PFSK-1 (cell line): ENCODE data around the gene C16orf46.
A peak's percentile ranks its signal among the peaks of the same experiment; 100 is the strongest.

Source experiments
- FOXP2 ChIP-seq: optimal IDR thresholded peaks from 2 replicates; pipeline ENCODE3; 2011; ENCODE audit warnings: borderline replicate concordance, control low read depth, inconsistent platforms; ENCODE audit not compliant: insufficient read depth; ENCODE audit errors: extremely low read length, extremely low read depth
- POLR2AphosphoS5 ChIP-seq: IDR thresholded peaks from 2 replicates; pipeline ENCODE4 v1.6.1; 2012; ENCODE audit warnings: low read depth, mild to moderate bottlenecking, control low read depth, low read length, moderate library complexity
- REST ChIP-seq, 2 experiments: IDR thresholded peaks; 2 replicates each; pipeline versions ENCODE4 v1.6.1 to v1.8.0; 2011 to 2012; ENCODE audit warnings: low read depth in 2 of 2, low read length in 2 of 2, control low read depth in 1 of 2, inconsistent platforms in 1 of 2, mild to moderate bottlenecking in 1 of 2, moderate library complexity in 1 of 2; ENCODE audit not compliant: insufficient read depth in 1 of 2
- SIN3A ChIP-seq: IDR thresholded peaks from 2 replicates; pipeline ENCODE4 v1.6.1; 2012; ENCODE audit warnings: mild to moderate bottlenecking, low read length, moderate library complexity, borderline replicate concordance; ENCODE audit not compliant: insufficient read depth
- TAF1 ChIP-seq: IDR thresholded peaks from 2 replicates; pipeline ENCODE4 v1.6.1; 2012; ENCODE audit warnings: low read length, control low read depth, borderline replicate concordance; ENCODE audit not compliant: insufficient read depth

C16orf46 gene

DNA sequence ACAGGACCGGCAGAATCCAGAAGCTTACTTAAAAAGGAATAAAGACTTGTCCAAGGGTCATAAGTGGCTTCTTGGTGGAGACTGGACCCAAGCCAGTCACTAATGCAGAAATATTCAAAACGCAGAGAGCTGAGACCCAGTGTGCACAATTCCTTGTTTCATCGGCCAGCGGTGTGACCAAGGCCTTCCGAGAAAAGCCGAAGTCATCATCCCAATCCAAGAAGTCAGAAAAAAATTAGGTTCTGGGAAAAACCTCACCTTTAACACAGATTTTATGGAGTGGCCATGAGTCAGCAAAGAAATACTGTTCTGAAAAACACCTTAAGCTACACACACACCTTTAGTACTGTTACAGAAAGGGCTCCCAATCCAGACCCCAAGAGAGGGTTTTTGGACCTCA, 20.2 kb upstream of the C16orf46 start:
- TF ChIP-seq TAF1 (no peak), FOXP2 (no peak), SIN3A (no peak), POLR2AphosphoS5 (no peak)

DNA sequence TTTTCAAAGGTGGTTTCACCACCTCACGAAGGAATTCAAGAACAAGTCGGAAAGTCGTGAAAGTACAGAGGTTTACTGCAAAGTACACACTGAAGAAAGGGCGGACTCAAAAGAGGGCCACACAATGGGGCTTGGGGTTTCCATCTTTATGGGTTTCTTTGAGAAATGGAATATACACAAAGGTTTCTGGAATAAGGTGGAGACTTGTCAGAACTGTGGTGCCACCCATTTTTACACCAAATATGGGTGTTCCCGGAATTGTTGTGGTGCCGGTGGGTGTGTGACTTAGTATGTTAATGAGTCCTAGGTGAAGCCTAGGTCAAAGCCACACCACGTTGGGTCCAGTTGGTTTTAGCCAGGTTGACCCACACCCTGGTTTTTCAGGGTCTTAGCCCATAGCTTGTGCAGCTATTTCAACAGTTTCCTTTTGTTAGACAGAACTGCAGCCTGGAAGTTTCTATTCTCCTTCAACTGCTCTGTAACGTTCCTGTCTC, 19.7 kb upstream of the C16orf46 start:
- TF ChIP-seq SIN3A (no peak), FOXP2 (no peak)

GRCh38 chr16:81095953-81096714, 19.1 kb upstream of the C16orf46 start, which contains the start of gene GCSH:
Gene GCSH (minus strand): TSS chr16:81096395. CDS start chr16:81096278, 117 bp downstream.
- peak; percentile 9 for TF ChIP-seq FOXP2
- TF ChIP-seq POLR2AphosphoS5 = no peak
- TF ChIP-seq SIN3A = no peak
- TF ChIP-seq TAF1 = 0 out of 2 replicates have a peak, but pooled peaks have one; percentile 13
- no peak for TF ChIP-seq REST (IDR thresholded peaks at IDR 0.05; ENCODE audit: insufficient read depth in 1 of 2, low read depth in 2 of 2, low read length in 2 of 2)

DNA sequence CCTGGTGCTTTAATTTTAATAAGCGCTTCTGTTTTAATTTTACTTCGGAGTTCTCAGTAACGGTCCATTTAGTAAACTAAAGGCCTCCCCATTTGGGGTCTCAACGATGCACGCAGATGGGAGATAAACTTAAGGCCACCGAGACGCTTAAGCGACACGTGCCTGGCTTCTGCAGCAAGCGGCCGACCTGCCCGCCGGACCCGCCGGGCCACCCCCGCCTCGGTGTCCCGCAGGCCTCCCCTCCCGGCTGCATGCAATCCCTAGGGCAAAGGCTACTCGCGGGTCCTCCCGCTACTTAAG, 18.6 kb upstream of the C16orf46 start:
- TF ChIP-seq FOXP2 (no peak), POLR2AphosphoS5 (no peak), SIN3A (no peak), REST (IDR thresholded peaks at IDR 0.05; ENCODE audit: insufficient read depth in 1 of 2, low read depth in 2 of 2, low read length in 2 of 2) (no peak), TAF1 (no peak)

DNA sequence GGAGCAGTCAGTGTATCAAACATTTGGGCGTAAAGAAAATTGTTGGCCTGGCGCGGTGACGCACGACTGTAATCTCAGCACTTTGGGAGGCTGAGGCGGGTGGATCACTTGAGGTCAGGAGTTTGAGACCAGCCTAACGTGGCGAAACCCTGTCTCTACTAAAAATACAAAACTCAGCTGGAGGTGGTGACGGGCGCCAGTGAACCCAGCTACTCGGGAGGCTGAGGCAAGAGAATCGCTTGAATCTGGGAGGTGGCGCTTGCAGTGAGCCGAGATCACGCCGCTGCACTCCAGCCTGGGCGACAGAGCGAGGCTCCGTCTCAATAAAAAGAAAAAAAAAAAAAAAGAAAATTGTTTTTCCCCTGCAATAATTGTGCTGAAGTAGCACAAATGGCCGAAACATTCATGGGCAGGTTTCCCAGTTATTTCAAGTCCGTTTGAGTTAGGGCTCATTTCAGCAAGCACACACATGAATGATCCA, 17.8 kb upstream of the C16orf46 start:
- no peak for TF ChIP-seq REST (IDR thresholded peaks at IDR 0.05; ENCODE audit: insufficient read depth in 1 of 2, low read depth in 2 of 2, low read length in 2 of 2)
- TF ChIP-seq TAF1 = no peak
- no peak for TF ChIP-seq POLR2AphosphoS5
- TF ChIP-seq SIN3A = no peak
- no peak for TF ChIP-seq FOXP2

DNA sequence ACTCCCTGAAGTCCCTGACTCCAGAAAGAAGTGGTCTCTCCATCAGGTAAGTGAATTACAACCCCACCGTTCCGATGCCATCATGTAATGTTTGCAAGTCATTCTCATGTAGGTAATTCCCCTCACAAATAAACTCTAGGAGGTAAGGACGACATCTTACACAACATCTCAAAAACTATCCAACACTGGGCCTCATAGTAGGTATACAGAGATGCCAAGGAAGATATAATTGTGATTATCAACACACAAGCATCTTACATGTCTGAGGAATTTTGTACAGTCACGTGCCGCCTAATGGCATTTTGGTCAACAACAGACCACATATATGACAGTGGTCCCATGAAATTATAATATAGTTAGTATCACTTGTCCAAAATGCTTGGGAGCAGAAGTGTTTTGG, 11.8 kb upstream of the C16orf46 start:
- TF ChIP-seq FOXP2 (no peak), SIN3A (no peak), POLR2AphosphoS5 (no peak), REST (IDR thresholded peaks at IDR 0.05; ENCODE audit: insufficient read depth in 1 of 2, low read depth in 2 of 2, low read length in 2 of 2) (no peak), TAF1 (no peak)
